HepG2 (cell line): Measurements from ENCODE around the gene USP5. TPM values are rescaled to one million over a fixed set of nuclear protein-coding genes. Genes with fewer than 3 reads are reported as not detected.
A peak's percentile ranks its signal among the peaks of the same experiment; 100 is the strongest.

ENCODE experiments used
- CSRNP1 ChIP-seq: sonication (generic); formaldehyde crosslinking; IDR thresholded peaks from 2 replicates; pipeline ENCODE4 v1.8.1; 2023; ENCODE audit warnings: mild to moderate bottlenecking, missing genetic modification reagents
- HMG20B ChIP-seq: conservative IDR thresholded peaks from 2 replicates; pipeline ENCODE4 v1.6.1; 2016; ENCODE audit warnings: missing genetic modification reagents, missing compliant biosample characterization
- JUN ChIP-seq: sonication (generic); formaldehyde crosslinking; IDR thresholded peaks from 2 replicates; pipeline ENCODE4 v1.4.0; 2020; ENCODE audit warnings: mild to moderate bottlenecking, missing genetic modification reagents
- KDM3A ChIP-seq: IDR thresholded peaks from 2 replicates; pipeline ENCODE4 v1.6.1; 2018; ENCODE audit warnings: low read depth, missing compliant biosample characterization
- MXD3 ChIP-seq: IDR thresholded peaks from 2 replicates; pipeline ENCODE4 v1.6.1; 2016; ENCODE audit warnings: mild to moderate bottlenecking, missing biosample characterization, missing genetic modification reagents
- NFKBIZ ChIP-seq: IDR thresholded peaks from 2 replicates; pipeline ENCODE4 v1.6.1; 2018; ENCODE audit warnings: missing genetic modification reagents, missing compliant biosample characterization
- NFYC ChIP-seq: IDR thresholded peaks from 2 replicates; pipeline ENCODE4 v1.6.1; 2016; ENCODE audit warnings: missing genetic modification reagents, missing compliant biosample characterization
- PLSCR1 ChIP-seq: sonication (generic); formaldehyde crosslinking; IDR thresholded peaks from 2 replicates; pipeline ENCODE4 v1.5.0; 2020; ENCODE audit warnings: missing genetic modification reagents, mild to moderate bottlenecking, borderline replicate concordance
- RCOR2 ChIP-seq: IDR thresholded peaks from 2 replicates; pipeline ENCODE4 v1.6.1; 2016; ENCODE audit warnings: missing biosample characterization, missing genetic modification reagents
- THAP7 ChIP-seq: sonication (generic); formaldehyde crosslinking; IDR thresholded peaks from 2 replicates; pipeline ENCODE4 v1.8.1; 2023; ENCODE audit warnings: mild to moderate bottlenecking, missing genetic modification reagents
- USF2 ChIP-seq, 2 experiments: sonication (generic) in 1 of 2; formaldehyde crosslinking in 1 of 2; IDR thresholded peaks; 2 replicates each; pipeline versions ENCODE4 v1.5.1 to v1.6.1; 2011 to 2020; ENCODE audit warnings: borderline replicate concordance in 1 of 2, low read depth in 1 of 2, low read length in 1 of 2, mild to moderate bottlenecking in 1 of 2, missing genetic modification reagents in 1 of 2, moderate library complexity in 1 of 2
- ZBTB14 ChIP-seq: sonication (generic); formaldehyde crosslinking; IDR thresholded peaks from 2 replicates; pipeline ENCODE4 v1.4.0; 2020; ENCODE audit warnings: missing genetic modification reagents
- ZBTB3 ChIP-seq: sonication (generic); formaldehyde crosslinking; IDR thresholded peaks from 2 replicates; pipeline ENCODE4 v1.4.0; 2020; ENCODE audit warnings: low read depth, mild to moderate bottlenecking, moderate library complexity, missing genetic modification reagents, borderline replicate concordance
- ZBTB42 ChIP-seq: sonication (generic); formaldehyde crosslinking; IDR thresholded peaks from 2 replicates; pipeline ENCODE4 v1.5.0; 2020; ENCODE audit warnings: mild to moderate bottlenecking, missing genetic modification reagents
- ZNF333 ChIP-seq: sonication (generic); formaldehyde crosslinking; IDR thresholded peaks from 2 replicates; pipeline ENCODE4 v1.4.0; 2020; ENCODE audit warnings: mild to moderate bottlenecking, missing genetic modification reagents, borderline replicate concordance
- polyA plus RNA-seq, 8 experiments: library from polyadenylated mRNA; depleted of rRNA in 3 of 8; stranded (reverse) in 7 of 8; unstranded in 1 of 8; fragments of >200 nt; fragmentation: Illumina TruSeq in 4 of 8; extraction: Trizol in 4 of 8; gene quantifications; 2 replicates each; pipeline versions ENCODE4 v1.2.1 to v1.2.3, GENCODE V29; 2011 to 2016; ENCODE audit warnings: low read depth in 4 of 8, missing spikeins in 1 of 8, mixed read lengths in 1 of 8; ENCODE audit not compliant: insufficient read depth in 1 of 8
- total RNA-seq, 5 experiments: library from RNA; depleted of rRNA; stranded (reverse); fragments of >200 nt; fragmentation: Illumina TruSeq; extraction: Trizol; gene quantifications; 2 replicates each; pipeline ENCODE4 v1.2.3, GENCODE V29; 2016; ENCODE audit warnings: low read depth in 1 of 5
- TF ChIP-seq, protein P1 (sequence below): sonication (generic); formaldehyde crosslinking; IDR thresholded peaks from 2 replicates; pipeline ENCODE4 v1.5.0; 2020; ENCODE audit warnings: mild to moderate bottlenecking, missing genetic modification reagents, borderline replicate concordance

USP5 gene
- total and polyA plus RNA-seq, 2 of the 13 experiments (the other 11 are each of a cell fraction or from before 2014, with no cell fraction given): 39.6 to 56.0 TPM

GRCh38 chr12:6851153-6851920 is 613 bp upstream of the USP5 start, which contains the start of gene CDCA3 (continued):
- TF ChIP-seq USF2 (IDR thresholded peaks at IDR 0.05; ENCODE audit: low read depth, low read length) (no peak), USF2 (CRISPR knock-in tag; IDR thresholded peaks at IDR 0.05; ENCODE audit: borderline replicate concordance) (no peak), ZBTB42 (CRISPR knock-in tag) (no peak), ZBTB14 (CRISPR knock-in tag) (no peak), RCOR2 (CRISPR knock-in tag) (no peak), NFYC (CRISPR knock-in tag) (peak; percentile 99), THAP7 (CRISPR knock-in tag) (no peak), ZNF333 (CRISPR knock-in tag) (no peak), ZBTB3 (CRISPR knock-in tag) (no peak), PLSCR1 (no peak), HMG20B (CRISPR knock-in tag) (no peak), NFKBIZ (CRISPR knock-in tag) (no peak), JUN (no peak), KDM3A (CRISPR knock-in tag) (no peak), MXD3 (CRISPR knock-in tag) (no peak), CSRNP1 (CRISPR knock-in tag) (no peak; the same call in 1 of the 2 replicates)
- TF ChIP-seq, protein P1, sequence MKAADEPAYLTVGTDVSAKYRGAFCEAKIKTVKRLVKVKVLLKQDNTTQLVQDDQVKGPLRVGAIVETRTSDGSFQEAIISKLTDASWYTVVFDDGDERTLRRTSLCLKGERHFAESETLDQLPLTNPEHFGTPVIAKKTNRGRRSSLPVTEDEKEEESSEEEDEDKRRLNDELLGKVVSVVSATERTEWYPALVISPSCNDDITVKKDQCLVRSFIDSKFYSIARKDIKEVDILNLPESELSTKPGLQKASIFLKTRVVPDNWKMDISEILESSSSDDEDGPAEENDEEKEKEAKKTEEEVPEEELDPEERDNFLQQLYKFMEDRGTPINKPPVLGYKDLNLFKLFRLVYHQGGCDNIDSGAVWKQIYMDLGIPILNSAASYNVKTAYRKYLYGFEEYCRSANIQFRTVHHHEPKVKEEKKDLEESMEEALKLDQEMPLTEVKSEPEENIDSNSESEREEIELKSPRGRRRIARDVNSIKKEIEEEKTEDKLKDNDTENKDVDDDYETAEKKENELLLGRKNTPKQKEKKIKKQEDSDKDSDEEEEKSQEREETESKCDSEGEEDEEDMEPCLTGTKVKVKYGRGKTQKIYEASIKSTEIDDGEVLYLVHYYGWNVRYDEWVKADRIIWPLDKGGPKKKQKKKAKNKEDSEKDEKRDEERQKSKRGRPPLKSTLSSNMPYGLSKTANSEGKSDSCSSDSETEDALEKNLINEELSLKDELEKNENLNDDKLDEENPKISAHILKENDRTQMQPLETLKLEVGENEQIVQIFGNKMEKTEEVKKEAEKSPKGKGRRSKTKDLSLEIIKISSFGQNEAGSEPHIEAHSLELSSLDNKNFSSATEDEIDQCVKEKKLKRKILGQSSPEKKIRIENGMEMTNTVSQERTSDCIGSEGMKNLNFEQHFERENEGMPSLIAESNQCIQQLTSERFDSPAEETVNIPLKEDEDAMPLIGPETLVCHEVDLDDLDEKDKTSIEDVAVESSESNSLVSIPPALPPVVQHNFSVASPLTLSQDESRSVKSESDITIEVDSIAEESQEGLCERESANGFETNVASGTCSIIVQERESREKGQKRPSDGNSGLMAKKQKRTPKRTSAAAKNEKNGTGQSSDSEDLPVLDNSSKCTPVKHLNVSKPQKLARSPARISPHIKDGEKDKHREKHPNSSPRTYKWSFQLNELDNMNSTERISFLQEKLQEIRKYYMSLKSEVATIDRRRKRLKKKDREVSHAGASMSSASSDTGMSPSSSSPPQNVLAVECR (CRISPR knock-in tag): peak; percentile 93
